ENCODE results near the gene DBP.
A peak's percentile ranks its signal among the peaks of the same experiment; 100 is the strongest.

Gene DBP

DNA sequence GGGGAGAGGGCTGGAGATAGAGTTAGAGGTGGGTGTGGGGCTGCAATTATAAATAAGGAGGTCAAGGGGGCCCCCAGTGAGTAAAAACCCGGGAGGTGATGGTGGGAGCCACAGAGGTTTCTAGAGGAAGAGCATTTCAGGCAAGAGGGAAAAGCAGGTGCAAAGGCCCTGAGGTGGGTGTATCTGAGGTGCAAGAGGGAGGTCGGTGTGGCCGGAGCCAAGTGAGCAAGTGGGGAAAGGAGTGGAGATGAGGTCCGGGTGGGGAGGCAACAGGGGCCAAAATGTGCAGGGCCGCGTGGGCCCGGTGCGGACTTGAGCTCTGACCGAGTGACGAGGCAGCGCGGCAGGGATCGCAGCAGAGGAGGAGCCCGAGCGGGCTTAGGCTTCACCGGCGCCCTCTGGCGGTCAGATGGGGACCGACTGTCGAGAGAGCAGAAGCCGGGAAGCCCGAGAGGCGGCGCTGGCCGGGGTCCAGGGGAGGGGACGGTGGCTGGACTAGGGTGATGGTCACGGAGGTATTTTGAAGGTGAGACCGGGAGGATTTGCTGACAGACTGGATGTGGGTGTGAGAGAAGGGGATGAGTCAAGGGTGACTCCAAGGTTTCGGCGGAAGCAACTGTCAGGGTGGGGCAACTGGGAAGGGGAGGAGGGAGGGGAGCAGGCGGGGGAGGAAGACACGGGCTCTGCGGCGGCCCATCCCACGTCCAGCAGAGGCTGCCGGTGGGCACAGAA lies 48.3 kb downstream of the DBP start:
- H3K27ac ChIP-seq (ENCODE audit: low read depth, low read length) = no peak overlapping the region
- peaks cover 4% of the 10 kb centered on the region for H3K4me1 ChIP-seq (ENCODE audit: control insufficient read depth, insufficient read depth, low read length)
- H3K36me3 ChIP-seq (ENCODE audit: control insufficient read depth, insufficient read depth, low read length) = no peaks in the 10 kb centered on the region
- peak overlapping the region; percentile 74 for H3K4me3 ChIP-seq (ENCODE audit: low read length)
- no peak overlapping the region for H3K9ac ChIP-seq (ENCODE audit: low read length)
- no peaks in the 10 kb centered on the region for H3K27me3 ChIP-seq (ENCODE audit: control insufficient read depth, insufficient read depth, low read length)

DNA sequence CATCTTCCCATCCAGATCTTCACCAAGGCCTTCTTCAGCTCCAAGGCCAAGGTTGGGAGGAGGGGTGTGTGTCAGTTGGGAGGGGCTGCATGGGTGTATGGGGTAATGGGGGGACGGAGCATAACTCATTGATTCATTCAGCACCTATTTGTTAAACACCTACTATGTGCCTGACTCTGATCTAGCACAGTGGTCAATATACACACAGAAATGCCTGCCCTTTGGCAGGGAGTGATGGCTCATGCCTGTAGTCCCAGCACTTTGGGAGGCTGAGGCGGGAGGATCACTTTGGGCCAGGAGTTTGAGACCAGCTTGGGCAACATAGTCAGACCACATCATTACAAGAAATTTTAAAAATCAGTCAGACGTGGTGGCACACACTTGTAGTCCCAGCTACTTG lies 49.8 kb downstream of the DBP start:
- Histone ChIP-seq H3K27me3 (ENCODE audit: control insufficient read depth, insufficient read depth, low read length) (no peaks in the 10 kb centered on the region), H3K9ac (ENCODE audit: low read length) (no peak overlapping the region)

DNA sequence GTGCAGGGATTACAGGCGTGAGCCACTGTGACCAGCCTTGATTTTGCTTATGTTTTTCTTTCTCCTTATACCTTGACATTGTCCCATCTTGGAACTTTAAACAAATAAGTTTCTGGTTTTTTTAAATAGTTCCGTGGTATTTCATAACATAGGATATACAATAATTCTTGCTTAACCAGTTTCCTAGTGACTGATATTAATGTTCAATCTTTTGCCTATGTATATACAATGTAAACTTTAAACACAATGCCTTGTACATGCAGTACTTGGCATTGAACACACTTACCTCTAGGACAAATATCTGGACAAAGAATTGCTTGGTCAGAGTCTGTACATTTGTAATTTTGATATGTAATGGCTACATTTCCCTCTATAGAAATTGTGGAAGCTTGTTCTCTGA lies 55.0 kb downstream of the DBP start:
- H3K4me3 ChIP-seq (ENCODE audit: low read length) = no peak overlapping the region
- H3K4me1 ChIP-seq (ENCODE audit: control insufficient read depth, insufficient read depth, low read length) = peaks cover 2% of the 10 kb centered on the region
- H3K9ac ChIP-seq (ENCODE audit: low read length) = no peak overlapping the region
- no peaks in the 10 kb centered on the region for H3K36me3 ChIP-seq (ENCODE audit: control insufficient read depth, insufficient read depth, low read length)
- no peaks in the 10 kb centered on the region for H3K27me3 ChIP-seq (ENCODE audit: control insufficient read depth, insufficient read depth, low read length)
- H3K27ac ChIP-seq (ENCODE audit: low read depth, low read length) = no peak overlapping the region

More for the DNA sequence above, 49.8 kb downstream of the DBP start:
- Histone ChIP-seq H3K4me3 (ENCODE audit: low read length) (no peak overlapping the region), H3K36me3 (ENCODE audit: control insufficient read depth, insufficient read depth, low read length) (no peaks in the 10 kb centered on the region), H3K27ac (ENCODE audit: low read depth, low read length) (no peak overlapping the region), H3K4me1 (ENCODE audit: control insufficient read depth, insufficient read depth, low read length) (peaks cover 4% of the 10 kb centered on the region)
